Body of pancreas (tissue), 4 donors: ENCODE data around the gene PCDHGA5.
"Not testable (repeated sequence)": the region's sequence is repeated elsewhere in the genome, so short reads cannot be mapped to it uniquely, and the experiment has no call there.

Experiments used
- CTCF ChIP-seq, 7 experiments: fragments of 450-650 bp in 4 of 7; fragments of 200-600 bp in 3 of 7; sonication (generic) in 3 of 7; IDR thresholded peaks; one replicate each; pipeline ENCODE4 v1.5.1; 2016 to 2019; ENCODE audit warnings: antibody characterized with exemption in 7 of 7
- POLR2A ChIP-seq, 3 donors: fragments of 450-650 bp; IDR thresholded peaks; one replicate each; pipeline ENCODE4 v1.6.1; 2016; ENCODE audit warnings: antibody characterized with exemption in 3 of 3, mild to moderate bottlenecking in 2 of 3

GRCh38 chr5:141387557-141388311 lies 23.8 kb downstream of the PCDHGA5 start, which contains the start of gene PCDHGB4:
- peak in 4 of 7 experiments; percentile 27 to 34 (median 32) for TF ChIP-seq CTCF (IDR thresholded peaks at IDR 0.05)
- not testable (repeated sequence) for TF ChIP-seq POLR2A (IDR thresholded peaks at IDR 0.05)
